Astrocyte (in vitro differentiated cells and primary cell): ENCODE results near the gene TBK1.

Experiments used
- EZH2 ChIP-seq: IDR thresholded peaks from 2 replicates; pipeline ENCODE4 v1.6.1; 2012; ENCODE audit warnings: mild to moderate bottlenecking, low read length, inconsistent platforms; ENCODE audit not compliant: insufficient read depth
- TF ChIP-seq, protein P1 (sequence below): IDR thresholded peaks from 2 replicates; pipeline ENCODE4 v1.5.1; 2011; ENCODE audit warnings: low read depth, mild to moderate bottlenecking, inconsistent platforms, low read length, moderate library complexity; ENCODE audit not compliant: insufficient read depth

DNA sequence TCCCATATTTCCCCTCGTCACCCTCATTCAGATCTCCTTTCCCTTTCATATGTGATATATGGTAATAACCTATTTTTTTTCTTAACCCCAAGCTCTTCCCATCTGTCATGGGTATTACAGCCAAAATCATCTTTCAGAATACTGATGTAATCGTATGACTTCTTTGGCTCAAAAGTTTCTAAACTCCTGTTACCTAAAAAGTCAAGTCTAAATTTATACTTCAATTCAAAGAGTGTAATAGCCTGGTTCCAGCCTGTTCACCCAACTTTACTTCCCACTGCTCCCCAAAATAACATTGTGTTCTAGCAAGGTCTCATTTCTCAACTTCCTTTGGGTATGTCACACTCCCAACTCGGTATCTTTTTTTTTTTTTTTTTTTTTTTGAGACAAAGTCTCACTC lies 48.5 kb downstream of the TBK1 start:
- TF ChIP-seq, protein P1, sequence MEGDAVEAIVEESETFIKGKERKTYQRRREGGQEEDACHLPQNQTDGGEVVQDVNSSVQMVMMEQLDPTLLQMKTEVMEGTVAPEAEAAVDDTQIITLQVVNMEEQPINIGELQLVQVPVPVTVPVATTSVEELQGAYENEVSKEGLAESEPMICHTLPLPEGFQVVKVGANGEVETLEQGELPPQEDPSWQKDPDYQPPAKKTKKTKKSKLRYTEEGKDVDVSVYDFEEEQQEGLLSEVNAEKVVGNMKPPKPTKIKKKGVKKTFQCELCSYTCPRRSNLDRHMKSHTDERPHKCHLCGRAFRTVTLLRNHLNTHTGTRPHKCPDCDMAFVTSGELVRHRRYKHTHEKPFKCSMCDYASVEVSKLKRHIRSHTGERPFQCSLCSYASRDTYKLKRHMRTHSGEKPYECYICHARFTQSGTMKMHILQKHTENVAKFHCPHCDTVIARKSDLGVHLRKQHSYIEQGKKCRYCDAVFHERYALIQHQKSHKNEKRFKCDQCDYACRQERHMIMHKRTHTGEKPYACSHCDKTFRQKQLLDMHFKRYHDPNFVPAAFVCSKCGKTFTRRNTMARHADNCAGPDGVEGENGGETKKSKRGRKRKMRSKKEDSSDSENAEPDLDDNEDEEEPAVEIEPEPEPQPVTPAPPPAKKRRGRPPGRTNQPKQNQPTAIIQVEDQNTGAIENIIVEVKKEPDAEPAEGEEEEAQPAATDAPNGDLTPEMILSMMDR: no peak
- TF ChIP-seq EZH2: no peak
